ENCODE measurements around the gene TCAP. TPM values are rescaled to one million over a fixed set of nuclear protein-coding genes. Genes with fewer than 3 reads are reported as not detected.

Gene TCAP
- polyA plus RNA-seq, 1 donor (not counting 4 experiments of a cell fraction or from before 2014, with no cell fraction given) = 0.20 TPM

DNA sequence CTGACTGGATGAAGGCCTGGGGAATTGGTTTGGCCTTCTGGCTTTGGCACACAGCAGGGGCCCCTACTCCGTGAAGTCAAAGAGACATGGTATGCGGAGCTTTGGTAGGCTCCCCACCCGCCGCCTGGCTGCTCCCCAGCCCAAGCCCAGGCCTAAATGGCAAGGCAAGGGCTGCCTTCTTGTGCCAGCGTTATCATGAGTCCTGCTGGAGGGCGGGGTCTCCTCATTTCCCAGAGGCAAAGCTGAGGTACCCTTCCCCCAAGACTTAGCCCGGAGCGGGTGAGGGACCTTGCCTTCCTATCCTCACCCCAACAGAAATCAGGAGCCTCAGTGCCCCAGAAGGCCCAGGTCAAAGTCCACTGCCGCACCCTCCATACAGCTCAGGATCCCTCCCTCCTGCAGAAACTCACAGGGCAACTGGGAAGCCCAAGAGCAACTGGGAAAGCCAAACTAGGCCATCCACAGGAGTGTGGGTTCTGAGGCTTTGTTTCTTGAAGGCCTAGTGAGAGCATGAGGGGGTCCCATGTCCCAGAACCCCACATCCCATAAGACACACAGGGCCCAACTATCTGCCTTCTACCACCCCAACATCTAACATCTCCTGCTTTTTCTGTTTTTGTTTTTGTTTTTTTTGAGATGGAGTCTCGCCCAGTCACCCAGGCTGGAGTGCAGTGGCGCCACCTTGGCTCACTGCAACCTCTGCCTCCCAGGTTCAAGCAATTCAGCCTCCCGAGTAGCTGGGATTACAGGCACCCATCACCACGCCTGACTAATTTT lies 13.4 kb downstream of the TCAP start:
- FAIRE-seq = no peak
- H3K79me2 ChIP-seq (ENCODE audit: control insufficient read depth, insufficient read depth, low read length) = no peaks in the 10 kb centered on the region
- H3K9me1 ChIP-seq (ENCODE audit: control insufficient read depth, extremely low read depth, insufficient read depth, low read length) = no peaks in the 10 kb centered on the region
- no peaks in the 10 kb centered on the region for H4K20me1 ChIP-seq (ENCODE audit: control insufficient read depth, extremely low read depth, insufficient read depth, low read length)
- no peak overlapping the region for H3K27ac ChIP-seq (ENCODE audit: control insufficient read depth, insufficient read depth, low read length)
- H3K4me1 ChIP-seq (ENCODE audit: control insufficient read depth, extremely low read depth, insufficient read depth, low read length) = no peaks in the 10 kb centered on the region
- H3K4me3 ChIP-seq (ENCODE audit: control insufficient read depth in 2 of 3, extremely low read depth in 1 of 3, insufficient read depth in 2 of 3, low read depth in 1 of 3, low read length in 3 of 3) = no peak overlapping the region
- no peak overlapping the region for H2AFZ ChIP-seq (ENCODE audit: control insufficient read depth, low read length)
- H3K9me3 ChIP-seq (ENCODE audit: control insufficient read depth, low read depth, low read length) = no peaks in the 10 kb centered on the region
- H3K36me3 ChIP-seq (ENCODE audit: control insufficient read depth in 2 of 2, extremely low read depth in 1 of 2, insufficient read depth in 2 of 2, low read length in 2 of 2) = no peaks in the 10 kb centered on the region
- H3K9ac ChIP-seq (ENCODE audit: control insufficient read depth, extremely low read depth, insufficient read depth, low read length) = no peak overlapping the region
- no peak for DNase-seq (ENCODE audit: low read depth, low spot score)
- TF ChIP-seq EZH2 (IDR thresholded peaks at IDR 0.05; ENCODE audit: low read length) (no peak), CTCF (optimal IDR thresholded peaks at IDR 0.05 in 1 of 3, IDR thresholded peaks at IDR 0.05 in 1 of 3, conservative IDR thresholded peaks at IDR 0.05 in 1 of 3; ENCODE audit: extremely low read depth in 1 of 3, insufficient read depth in 2 of 3, low read length in 3 of 3) (no peak)
- dilution Hi-C loops (cut with MboI; ENCODE audit: extremely low pct_ligation_motif_present, low sequenced_read_pairs) = no loop called here
- H3K27me3 ChIP-seq (ENCODE audit: control insufficient read depth, extremely low read depth, insufficient read depth, low read length) = no peaks in the 10 kb centered on the region
- no peak overlapping the region for H3K4me2 ChIP-seq (ENCODE audit: control insufficient read depth, extremely low read depth, insufficient read depth, low read depth, low read length)

GRCh38 chr17:39679521-39680192 lies 14.5 kb downstream of the TCAP start:
- Histone ChIP-seq H3K9me3 (ENCODE audit: control insufficient read depth, low read depth, low read length) (no peaks in the 10 kb centered on the region), H3K27ac (ENCODE audit: control insufficient read depth, insufficient read depth, low read length) (no peak overlapping the region), H2AFZ (ENCODE audit: control insufficient read depth, low read length) (no peak overlapping the region), H3K36me3 (ENCODE audit: control insufficient read depth in 2 of 2, extremely low read depth in 1 of 2, insufficient read depth in 2 of 2, low read length in 2 of 2) (no peaks in the 10 kb centered on the region), H3K27me3 (ENCODE audit: control insufficient read depth, extremely low read depth, insufficient read depth, low read length) (no peaks in the 10 kb centered on the region), H3K4me1 (ENCODE audit: control insufficient read depth, extremely low read depth, insufficient read depth, low read length) (no peaks in the 10 kb centered on the region), H3K4me3 (ENCODE audit: control insufficient read depth in 2 of 3, extremely low read depth in 1 of 3, insufficient read depth in 2 of 3, low read depth in 1 of 3, low read length in 3 of 3) (no peak overlapping the region), H3K9me1 (ENCODE audit: control insufficient read depth, extremely low read depth, insufficient read depth, low read length) (no peaks in the 10 kb centered on the region), H3K79me2 (ENCODE audit: control insufficient read depth, insufficient read depth, low read length) (no peaks in the 10 kb centered on the region), H4K20me1 (ENCODE audit: control insufficient read depth, extremely low read depth, insufficient read depth, low read length) (no peaks in the 10 kb centered on the region), H3K9ac (ENCODE audit: control insufficient read depth, extremely low read depth, insufficient read depth, low read length) (no peak overlapping the region), H3K4me2 (ENCODE audit: control insufficient read depth, extremely low read depth, insufficient read depth, low read depth, low read length) (no peak overlapping the region)
- FAIRE-seq (no peak), DNase-seq (ENCODE audit: low read depth, low spot score) (no peak)
- dilution Hi-C loops (cut with MboI; ENCODE audit: extremely low pct_ligation_motif_present, low sequenced_read_pairs) = no loop called here
- no peak for TF ChIP-seq CTCF (optimal IDR thresholded peaks at IDR 0.05 in 1 of 3, IDR thresholded peaks at IDR 0.05 in 1 of 3, conservative IDR thresholded peaks at IDR 0.05 in 1 of 3; ENCODE audit: extremely low read depth in 1 of 3, insufficient read depth in 2 of 3, low read length in 3 of 3)
- TF ChIP-seq EZH2 (IDR thresholded peaks at IDR 0.05; ENCODE audit: low read length) = no peak

Measured in keratinocyte (primary cell).